IMR-90 (cell line): Measurements from ENCODE around the gene LCN2. TPM values are rescaled to one million over a fixed set of nuclear protein-coding genes. Genes with fewer than 3 reads are reported as not detected.
"Not testable (repeated sequence)": the region's sequence is repeated elsewhere in the genome, so short reads cannot be mapped to it uniquely, and the experiment has no call there.

Experiments
- ATAC-seq: fragments of 200-7000 bp; cut with Tn5 transposase; 2 replicates; pipeline ENCODE4 v1.9.1; 2020; ENCODE audit warnings: low read depth, mild to moderate bottlenecking, moderate library complexity
- BruUV-seq: library from RNA; stranded (reverse); fragments of 400-500 nt; replicated peaks from 2 replicates; lab custom pipeline; 2021; lab: Mats Ljungman, UMichigan
- CTCF ChIA-PET: fragments of 300-600 bp; formaldehyde crosslinking; extraction: SDS; loops from one replicate; lab custom pipeline; 2021; ENCODE audit warnings: antibody characterized with exemption; lab: Yijun Ruan, JAX
- POLR2A ChIA-PET: fragments of 300-600 bp; sonication (Branson Sonifier 250); formaldehyde crosslinking; loops from one replicate; lab custom pipeline; 2022; ENCODE audit warnings: antibody characterized with exemption; ENCODE audit not compliant: unreplicated experiment; lab: Charles Lee
- DNase-seq: peaks from one replicate; pipeline ENCODE4 v3.0.0; 2013
- H2AFZ ChIP-seq: replicated peaks from 2 replicates; pipeline ENCODE3; 2013; ENCODE audit warnings: low read length, mild to moderate bottlenecking; ENCODE audit not compliant: poor library complexity
- H2AK5ac ChIP-seq: 2 replicates; pipeline ENCODE4 v1.6.1; 2013; ENCODE audit warnings: low read depth, low read length, inconsistent platforms
- H2AK9ac ChIP-seq: replicated peaks from 2 replicates; pipeline ENCODE3; 2013; ENCODE audit warnings: mild to moderate bottlenecking, low read depth, low read length, moderate library complexity; ENCODE audit not compliant: poor library complexity
- H2BK120ac ChIP-seq: 2 replicates; pipeline ENCODE4 v1.6.1; 2013; ENCODE audit warnings: low read depth, low read length, inconsistent platforms
- H2BK15ac ChIP-seq: 3 replicates; pipeline ENCODE4 v1.6.1; 2013; ENCODE audit warnings: low read depth, low read length, inconsistent platforms
- H2BK20ac ChIP-seq: 2 replicates; pipeline ENCODE4 v1.6.1; 2013; ENCODE audit warnings: low read depth, mild to moderate bottlenecking, inconsistent platforms, low read length, moderate library complexity
- H2BK5ac ChIP-seq: 2 replicates; pipeline ENCODE4 v1.6.1; 2013; ENCODE audit warnings: mild to moderate bottlenecking, low read depth, low read length, inconsistent platforms; ENCODE audit not compliant: poor library complexity, severe bottlenecking
- H3K14ac ChIP-seq: replicated peaks from 2 replicates; pipeline ENCODE4 v1.6.1; 2013; ENCODE audit warnings: low read depth, low read length, inconsistent platforms
- H3K18ac ChIP-seq: 2 replicates; pipeline ENCODE4 v1.6.1; 2013; ENCODE audit warnings: low read depth, low read length, control low read depth
- H3K23ac ChIP-seq: 2 replicates; pipeline ENCODE4 v1.6.1; 2013; ENCODE audit warnings: low read depth, low read length, inconsistent platforms
- H3K27ac ChIP-seq: 2 replicates; pipeline ENCODE4 v1.5.1; 2013; ENCODE audit warnings: mild to moderate bottlenecking, control low read depth, low read length; ENCODE audit not compliant: insufficient read depth
- H3K27me3 ChIP-seq: 2 replicates; pipeline ENCODE4 v1.6.1; 2013; ENCODE audit warnings: low read length; ENCODE audit not compliant: control insufficient read depth, insufficient read depth
- H3K36me3 ChIP-seq: 2 replicates; pipeline ENCODE4 v1.6.1; 2013; ENCODE audit warnings: low read length, mixed read lengths; ENCODE audit not compliant: control insufficient read depth, insufficient read depth
- H3K4ac ChIP-seq: 2 replicates; pipeline ENCODE4 v1.6.1; 2013; ENCODE audit warnings: low read depth, low read length, inconsistent platforms
- H3K4me1 ChIP-seq: 2 replicates; pipeline ENCODE4 v1.6.1; 2013; ENCODE audit warnings: low read length, mixed read lengths; ENCODE audit not compliant: control insufficient read depth, insufficient read depth
- H3K4me2 ChIP-seq: 2 replicates; pipeline ENCODE4 v1.6.1; 2013; ENCODE audit warnings: low read depth, mild to moderate bottlenecking, control low read depth, low read length, moderate library complexity
- H3K4me3 ChIP-seq: 2 replicates; pipeline ENCODE4 v1.5.1; 2013; ENCODE audit warnings: low read depth, mild to moderate bottlenecking, control low read depth, low read length, moderate library complexity; ENCODE audit not compliant: insufficient read depth
- H3K56ac ChIP-seq: 2 replicates; pipeline ENCODE4 v1.6.1; 2013; ENCODE audit warnings: low read length, inconsistent platforms; ENCODE audit not compliant: insufficient read depth; ENCODE audit errors: extremely low read depth
- H3K79me1 ChIP-seq, 2 experiments: 2 replicates each; pipeline ENCODE4 v1.6.1; 2013; ENCODE audit warnings: low read length in 2 of 2, inconsistent platforms in 1 of 2, low read depth in 1 of 2
- H3K9ac ChIP-seq: 2 replicates; pipeline ENCODE4 v1.6.1; 2013; ENCODE audit warnings: low read depth, low read length, control low read depth
- H3K9me1 ChIP-seq: 2 replicates; pipeline ENCODE4 v1.6.1; 2013; ENCODE audit warnings: low read length, inconsistent platforms; ENCODE audit not compliant: insufficient read depth
- H3K9me3 ChIP-seq: 2 replicates; pipeline ENCODE4 v1.6.1; 2013; ENCODE audit warnings: low read length; ENCODE audit not compliant: control insufficient read depth, insufficient read depth
- H4K20me1 ChIP-seq: 2 replicates; pipeline ENCODE4 v1.6.1; 2013; ENCODE audit warnings: low read length, inconsistent platforms; ENCODE audit not compliant: insufficient read depth
- H4K5ac ChIP-seq: 2 replicates; pipeline ENCODE4 v1.6.1; 2013; ENCODE audit warnings: mild to moderate bottlenecking, low read depth, low read length, control low read depth
- H4K8ac ChIP-seq, 2 experiments: 2 replicates each; pipeline ENCODE4 v1.6.1; 2013; ENCODE audit warnings: low read depth in 2 of 2, low read length in 2 of 2, control low read depth in 1 of 2, inconsistent platforms in 1 of 2
- H4K91ac ChIP-seq: 2 replicates; pipeline ENCODE4 v1.6.1; 2013; ENCODE audit warnings: low read depth, low read length, inconsistent platforms; ENCODE audit not compliant: insufficient read depth
- RAD21 ChIP-seq: IDR thresholded peaks from 2 replicates; pipeline ENCODE4 v1.6.1; 2012; ENCODE audit warnings: low read length, improper control_type of control experiment
- RFX5 ChIP-seq: IDR thresholded peaks from 2 replicates; pipeline ENCODE4 v1.8.0; 2012; ENCODE audit warnings: low read depth, mild to moderate bottlenecking, low read length, moderate library complexity
- WGBS, 2 experiments: methylation state at CpG; one replicate each; pipeline versions ENCODE4 v1.1.5 to v1.1.7; 2013; ENCODE audit warnings: missing lambda C conversion rate in 2 of 2; ENCODE audit not compliant: insufficient read length in 1 of 2; ENCODE audit errors: extremely low coverage in 2 of 2; 5-methylcytosine and 5-hydroxymethylcytosine counted together
- dilution Hi-C: fragments of 300-500 bp; cut with HindIII; formaldehyde crosslinking; loops from one replicate; pipeline ENCODE4 v1.14.3; 2018; ENCODE audit warnings: low sequenced_read_pairs; ENCODE audit not compliant: unreplicated experiment
- in situ Hi-C: fragments of 300-500 bp; cut with MboI; formaldehyde crosslinking; loops from 3 replicates; pipeline ENCODE4 v1.14.3; 2019; ENCODE audit warnings: low sequenced_read_pairs, inconsistent platforms, mixed read lengths
- intact Hi-C: fragments of 100-400 bp; cut with micrococcal nuclease; formaldehyde crosslinking; loops from 2 replicates; pipeline ENCODE4 v1.10.0; 2022
- polyA plus RNA-seq, 3 experiments: library from polyadenylated mRNA; depleted of rRNA; stranded (reverse); fragments of >200 nt; gene quantifications; 2 replicates each; pipeline ENCODE4 v1.2.3, GENCODE V29; 2012; ENCODE audit warnings: low replicate concordance in 1 of 3
- total RNA-seq: library from RNA; depleted of rRNA; stranded (reverse); fragments of >200 nt; gene quantifications from 2 replicates; pipeline ENCODE4 v1.2.3, GENCODE V29; 2012

The LCN2 gene
- total and polyA plus RNA-seq, 2 of the 4 experiments (the other 2 are of a cell fraction): not detected

GRCh38 chr9:128128836-128129590, 20.2 kb upstream of the LCN2 start (continued):
- TF ChIP-seq RFX5: no peak
- TF ChIP-seq RAD21: no peak

GRCh38 chr9:128129976-128130590, 19.2 kb upstream of the LCN2 start:
- H2BK5ac ChIP-seq, POLR2A ChIA-PET: not testable (repeated sequence)

GRCh38 chr9:128130651-128131050, 18.6 kb upstream of the LCN2 start:
- dilution Hi-C loops, H3K9me3 ChIP-seq, DNase-seq, H3K9ac ChIP-seq, POLR2A ChIA-PET, H3K18ac ChIP-seq, H4K5ac ChIP-seq, H3K4ac ChIP-seq, intact Hi-C loops, H4K91ac ChIP-seq, H3K14ac ChIP-seq, ATAC-seq, H3K4me1 ChIP-seq, H2BK15ac ChIP-seq, H2BK20ac ChIP-seq, H2AK5ac ChIP-seq, H2BK5ac ChIP-seq, H4K8ac ChIP-seq, H2AK9ac ChIP-seq, H3K23ac ChIP-seq, H2BK120ac ChIP-seq, H3K4me2 ChIP-seq, H3K4me3 ChIP-seq, CTCF ChIA-PET, H3K27ac ChIP-seq, H2AFZ ChIP-seq, BruUV-seq, H3K9me1 ChIP-seq, H3K56ac ChIP-seq, in situ Hi-C loops, H4K20me1 ChIP-seq, H3K36me3 ChIP-seq: not testable (repeated sequence)
- H3K27me3 ChIP-seq: peaks cover 13% of the 10 kb centered on the region
- WGBS, 2 experiments: no CpG with 5 or more reads among the region's 7 CpGs
- H3K79me1 ChIP-seq: peaks cover 6 to 26% of the 10 kb centered on the region in 2 experiments; a peak in 3 of 4 replicates

More at GRCh38 chr9:128129976-128130590, 19.2 kb upstream of the LCN2 start:
- DNase-seq, H4K8ac ChIP-seq, H3K36me3 ChIP-seq, dilution Hi-C loops, H3K4ac ChIP-seq, ATAC-seq, H2BK15ac ChIP-seq, H3K27ac ChIP-seq, H3K9me3 ChIP-seq, H3K9me1 ChIP-seq, H4K91ac ChIP-seq, H3K56ac ChIP-seq, H3K27me3 ChIP-seq, in situ Hi-C loops, H3K14ac ChIP-seq, H2AK5ac ChIP-seq, H3K4me1 ChIP-seq, H4K5ac ChIP-seq, H3K18ac ChIP-seq, intact Hi-C loops, H2BK120ac ChIP-seq, H2BK20ac ChIP-seq, H3K4me3 ChIP-seq, H3K9ac ChIP-seq, BruUV-seq, H3K23ac ChIP-seq, H3K4me2 ChIP-seq, H2AFZ ChIP-seq, H2AK9ac ChIP-seq: not testable (repeated sequence)
- CTCF ChIA-PET: interaction anchor here (1.3 kb wide), 1 partner anchor 13 kb away, joined by 3 read pairs; no protein-coding TSS in a partner anchor
- Histone ChIP-seq H4K20me1 (peaks cover 12% of the 10 kb centered on the region; the same call in 1 of the 2 replicates), H3K79me1 (peaks cover 6 to 32% of the 10 kb centered on the region in 2 experiments; a peak in 3 of 4 replicates)
- WGBS, 2 experiments: no CpG with 5 or more reads among the region's 12 CpGs
